ENCODE data around the gene ZBTB32.

The ZBTB32 gene

GRCh38 chr19:35739275-35740107, 35.1 kb downstream of the ZBTB32 start:
- no peak for DNase-seq

- no peak for DNase-seq
These were observed 35.7 kb downstream of the ZBTB32 start for GRCh38 chr19:35740108-35740422.

- peak; percentile 100 for DNase-seq
These were observed 36.3 kb downstream of the ZBTB32 start for GRCh38 chr19:35740423-35741202.

- DNase-seq: peak; percentile 78
These were observed 36.8 kb downstream of the ZBTB32 start for GRCh38 chr19:35741203-35741515.

DNA sequence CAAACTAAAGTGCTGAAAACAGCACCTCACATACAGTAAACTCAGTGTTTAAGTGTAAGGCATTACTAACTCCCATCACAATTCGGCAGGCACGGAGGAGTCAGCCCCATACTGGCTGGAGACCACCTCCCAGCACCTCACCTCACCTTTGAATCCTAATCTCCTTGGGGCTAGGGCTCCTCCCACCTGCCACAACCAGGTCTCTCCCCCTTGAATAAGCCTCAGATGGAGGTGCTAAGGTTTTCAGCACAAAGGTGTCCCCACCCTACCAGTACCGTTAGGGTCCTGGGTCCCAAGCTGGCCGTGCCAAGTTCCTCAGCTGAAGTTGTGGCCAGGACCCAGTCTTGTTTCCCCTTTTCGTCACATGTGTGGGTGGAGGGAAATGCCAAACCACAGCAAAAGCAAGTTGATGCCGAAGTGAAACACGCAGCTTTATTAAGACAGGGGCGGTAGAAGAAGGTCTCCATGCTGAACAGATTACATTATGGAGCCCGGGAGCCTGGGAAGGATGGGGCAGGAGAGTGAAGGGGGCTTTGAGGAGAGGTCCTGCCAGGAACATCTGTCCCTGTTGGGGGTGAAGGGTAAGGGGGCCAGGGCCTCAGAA, 37.9 kb downstream of the ZBTB32 start, which contains the start of gene IGFLR1:
IGFLR1 (minus strand) TSS at position 332 of the 604 bp plus-strand sequence. CDS start 1,272 bp downstream, outside the sequence.
- peak; percentile 74 for DNase-seq

DNA sequence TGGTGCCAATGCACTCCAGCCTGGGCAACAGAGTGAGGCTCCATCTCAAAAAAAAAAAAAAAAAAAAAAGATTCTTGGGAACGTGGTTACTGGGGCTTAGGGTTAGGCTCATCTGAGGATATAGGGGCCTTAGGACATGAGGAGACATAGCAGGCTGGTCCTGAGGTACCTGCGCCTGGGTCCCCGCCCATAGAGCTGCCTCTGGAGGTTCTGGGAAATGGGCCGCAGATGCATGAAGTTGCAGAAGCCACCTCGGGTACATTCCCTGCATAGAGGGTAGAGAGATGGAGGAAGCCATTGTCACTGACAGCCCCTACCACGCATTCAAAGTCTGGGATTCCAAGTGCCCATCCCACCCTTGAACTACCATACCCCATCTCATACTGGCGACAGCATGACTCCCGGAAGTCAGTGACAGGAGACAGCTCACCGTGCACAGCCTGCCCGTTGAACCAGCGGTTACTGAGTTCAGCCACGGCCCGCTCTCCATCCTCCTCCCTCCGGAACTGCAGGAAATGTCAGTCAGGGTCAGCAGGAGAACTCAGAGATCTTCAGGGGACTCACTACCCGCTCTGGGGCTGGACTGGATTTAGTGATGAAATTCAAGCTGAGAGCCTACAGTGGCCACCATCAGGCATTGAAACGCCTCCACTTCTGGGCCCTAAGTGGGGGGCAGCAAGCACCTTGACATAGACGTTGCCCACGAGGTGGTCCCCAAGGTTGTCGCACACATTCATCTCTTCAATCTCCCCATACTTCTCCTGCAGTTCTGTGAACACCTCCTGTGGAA, 39.5 kb downstream of the ZBTB32 start:
- no peak for DNase-seq

DNA sequence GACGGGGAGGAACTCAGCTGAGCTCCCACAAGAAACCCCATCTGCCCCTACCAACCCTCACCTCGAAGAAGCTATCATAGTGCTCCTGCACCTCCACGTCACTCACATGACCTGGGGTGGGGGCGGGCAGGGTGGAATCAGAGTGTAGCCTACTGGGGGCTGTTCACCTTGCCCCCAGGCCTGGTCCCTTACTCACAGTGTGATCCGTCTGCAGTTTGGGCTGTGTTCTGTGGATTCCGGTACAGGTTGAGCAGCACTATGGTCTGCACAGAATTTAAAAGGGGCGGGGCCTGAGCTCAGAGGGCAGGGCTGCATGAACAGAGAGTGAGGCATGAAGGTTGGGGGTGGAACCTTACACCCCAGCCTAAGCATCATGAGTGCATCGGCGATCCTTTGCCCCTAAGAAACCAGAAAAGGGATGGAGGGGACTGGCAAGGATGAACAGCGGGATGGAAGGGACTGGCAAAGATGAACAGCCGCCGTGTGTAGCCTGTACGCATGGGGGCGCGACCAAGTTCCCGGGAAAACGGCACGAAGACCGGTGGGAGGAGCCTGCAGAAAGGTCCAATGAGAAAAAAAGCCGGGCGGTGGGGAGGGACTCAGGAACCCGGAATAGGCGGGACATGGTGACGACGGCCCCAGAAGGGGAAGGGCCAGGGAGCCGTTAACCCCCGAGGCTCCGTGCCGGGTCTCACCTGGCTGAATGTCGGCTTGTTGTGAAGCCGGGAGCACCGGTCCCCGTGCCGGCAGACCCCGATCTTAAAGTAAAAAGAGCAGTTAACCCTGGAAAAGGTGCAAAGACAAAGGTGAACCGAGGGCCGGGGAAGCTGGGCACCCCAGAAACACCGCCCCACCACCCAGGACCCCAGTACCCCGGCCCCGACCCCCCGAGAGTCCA, 40.3 kb downstream of the ZBTB32 start:
- DNase-seq: peak; percentile 99

DNA sequence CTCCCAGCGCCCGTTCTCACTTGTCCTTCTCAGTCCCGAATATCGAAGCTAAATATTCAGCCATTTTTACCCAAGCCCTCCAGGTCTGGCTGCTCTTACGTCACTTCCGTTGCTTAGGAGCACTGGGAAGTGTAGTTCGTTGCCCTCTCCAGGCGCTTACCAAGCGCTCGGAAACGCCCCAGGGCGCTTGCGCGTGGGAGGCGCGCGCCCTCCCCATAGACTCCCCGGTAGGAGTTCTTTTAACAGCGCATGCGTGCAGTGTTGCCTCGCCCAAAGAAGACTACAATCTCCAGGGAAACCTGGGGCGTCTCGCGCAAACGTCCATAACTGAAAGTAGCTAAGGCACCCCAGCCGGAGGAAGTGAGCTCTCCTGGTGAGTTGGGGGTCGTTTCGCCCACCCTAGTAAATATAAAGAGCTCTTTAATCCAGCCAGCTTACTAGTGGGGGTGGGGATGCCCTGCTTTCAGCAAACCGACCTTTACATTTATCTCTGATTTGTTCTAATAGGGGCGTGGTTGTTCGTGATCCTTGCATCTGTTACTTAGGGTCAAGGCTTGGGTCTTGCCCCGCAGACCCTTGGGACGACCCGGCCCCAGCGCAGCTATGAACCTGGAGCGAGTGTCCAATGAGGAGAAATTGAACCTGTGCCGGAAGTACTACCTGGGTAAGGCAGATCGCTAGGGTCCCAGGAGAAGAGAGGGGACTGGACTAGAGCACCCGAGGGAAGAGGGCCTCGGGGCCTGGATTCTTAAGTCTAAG, 41.1 kb downstream of the ZBTB32 start, which contains the start of the genes PSENEN and U2AF1L4:
PSENEN (plus strand) TSS at position 324 of the 759 bp plus-strand sequence; CDS start at position 604, 280 bp downstream.
U2AF1L4 (minus strand) TSS at position 91 of the 759 bp plus-strand sequence; CDS start at position 64, 27 bp downstream.
- peak; percentile 100 for DNase-seq

- DNase-seq: no peak
These were observed 41.7 kb downstream of the ZBTB32 start for GRCh38 chr19:35746087-35746462.

DNA sequence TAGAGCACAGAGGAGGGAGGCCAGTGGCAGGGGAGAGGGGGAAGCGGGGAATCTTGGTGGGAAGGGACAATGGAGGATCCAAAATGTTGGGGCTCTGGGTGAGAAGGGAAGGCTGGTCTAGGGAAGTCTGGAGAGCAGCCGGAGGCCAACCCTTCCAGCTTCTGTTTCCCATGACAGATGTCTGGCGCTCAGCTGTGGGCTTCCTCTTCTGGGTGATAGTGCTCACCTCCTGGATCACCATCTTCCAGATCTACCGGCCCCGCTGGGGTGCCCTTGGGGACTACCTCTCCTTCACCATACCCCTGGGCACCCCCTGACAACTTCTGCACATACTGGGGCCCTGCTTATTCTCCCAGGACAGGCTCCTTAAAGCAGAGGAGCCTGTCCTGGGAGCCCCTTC, 42.2 kb downstream of the ZBTB32 start:
- no peak for DNase-seq

DNA sequence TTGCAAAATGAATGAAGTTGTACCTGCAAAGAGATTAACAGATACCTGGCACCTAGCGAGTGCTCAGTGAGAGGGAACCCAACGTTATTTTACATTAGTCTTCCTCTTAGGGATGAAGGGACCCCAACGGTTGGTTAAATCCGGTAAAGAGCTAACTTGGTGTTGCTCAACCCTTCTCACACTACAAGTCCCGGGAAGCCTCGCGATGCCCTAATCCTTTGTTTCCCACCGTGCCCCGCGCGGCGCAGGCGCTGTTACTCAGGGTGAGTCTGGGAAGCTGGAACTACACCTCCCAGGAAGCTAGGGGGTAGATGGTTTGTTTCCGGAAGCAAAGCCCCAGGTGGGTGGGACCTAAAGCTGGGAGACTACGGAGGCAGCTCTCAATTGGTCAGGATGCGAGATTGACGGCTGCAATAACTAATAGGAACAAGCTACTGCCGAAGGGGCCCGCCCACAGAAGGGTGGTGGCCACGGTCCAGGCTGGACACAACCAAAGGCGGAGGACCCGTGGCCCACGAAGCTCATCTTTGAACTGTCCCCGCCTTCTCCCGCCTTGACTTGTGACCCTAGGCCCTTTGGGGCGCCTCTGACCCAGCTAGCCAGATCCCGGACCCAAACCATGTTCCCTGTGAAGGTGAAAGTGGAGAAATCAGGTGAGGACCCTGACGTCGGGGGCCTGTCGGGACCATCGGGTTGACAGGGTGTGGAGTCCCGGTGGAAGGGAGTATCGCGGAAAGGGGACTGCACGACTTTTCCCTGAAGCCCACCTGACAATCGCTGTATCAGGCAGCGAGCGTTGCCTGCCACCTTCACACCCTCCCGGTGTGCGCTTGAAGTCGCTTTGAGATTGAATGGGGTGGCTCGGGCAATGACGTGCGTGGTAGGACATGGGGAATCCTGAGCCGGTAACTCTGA, 44.0 kb downstream of the ZBTB32 start, which contains the start of gene LIN37:
LIN37 (plus strand) TSS at position 471 of the 915 bp plus-strand sequence; CDS start at position 620, 149 bp downstream.
- peak; percentile 100 for DNase-seq

DNA sequence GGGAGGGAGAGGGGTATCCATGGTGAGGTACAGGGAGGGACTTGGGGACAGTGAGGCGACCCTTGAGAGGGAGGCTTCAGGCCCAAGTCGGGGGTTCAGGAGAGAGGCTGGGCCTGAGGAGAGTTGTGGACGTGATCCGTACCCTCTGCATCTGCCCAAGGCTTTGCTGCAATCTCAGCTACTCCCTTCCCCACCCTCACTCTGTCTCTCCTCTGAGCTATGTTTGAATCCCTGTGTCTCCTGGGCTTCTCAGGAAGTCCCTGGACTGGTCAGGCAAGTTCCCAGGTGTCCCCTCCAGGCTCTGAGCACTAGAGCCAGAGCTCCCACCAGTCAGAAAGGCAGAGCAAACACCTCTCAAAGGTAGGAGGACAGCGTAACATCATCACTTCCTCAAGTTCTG, 45.8 kb downstream of the ZBTB32 start:
- no peak for DNase-seq

DNA sequence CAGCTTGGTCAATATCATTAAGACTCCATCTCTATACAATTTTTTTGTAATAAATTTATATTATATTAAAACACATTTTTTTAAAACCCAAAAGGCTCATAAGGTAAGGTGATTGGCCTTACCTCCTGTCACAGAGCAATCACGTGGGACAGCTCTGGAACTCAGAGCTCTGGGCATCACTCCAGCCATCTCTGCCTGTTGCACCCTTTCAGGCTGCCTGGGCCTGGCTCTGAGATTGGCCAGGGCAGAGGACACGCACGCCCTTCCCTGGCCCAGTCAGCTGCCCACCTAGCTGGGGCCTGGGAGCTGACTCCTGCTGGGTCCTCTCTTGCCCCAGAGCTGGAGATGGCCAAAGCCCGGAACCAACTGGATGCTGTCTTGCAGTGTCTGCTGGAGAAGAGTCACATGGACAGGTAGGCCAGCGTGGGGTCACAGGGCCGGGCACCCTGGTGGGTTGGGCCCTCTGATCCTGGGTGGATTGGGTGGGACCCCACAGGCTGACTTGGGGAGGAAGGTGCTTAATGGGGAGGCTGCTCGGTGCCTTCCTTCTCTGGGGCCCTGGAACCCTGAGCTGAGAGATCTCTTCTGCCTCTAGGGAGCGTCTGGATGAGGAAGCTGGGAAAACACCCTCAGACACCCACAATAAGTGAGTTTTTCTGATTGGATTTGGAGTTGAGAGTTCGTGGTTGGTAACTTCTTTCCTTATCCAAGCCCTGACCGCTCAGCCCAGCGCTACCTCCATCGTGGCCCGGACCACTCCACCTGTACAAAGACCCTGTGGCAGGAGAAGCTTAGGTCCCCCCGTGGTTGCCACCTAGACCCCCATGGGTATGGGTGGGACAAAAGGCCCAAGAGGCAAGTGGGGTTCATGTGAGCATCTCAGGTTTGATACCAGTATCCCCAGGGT, 47.7 kb downstream of the ZBTB32 start:
- no peak for DNase-seq

DNA sequence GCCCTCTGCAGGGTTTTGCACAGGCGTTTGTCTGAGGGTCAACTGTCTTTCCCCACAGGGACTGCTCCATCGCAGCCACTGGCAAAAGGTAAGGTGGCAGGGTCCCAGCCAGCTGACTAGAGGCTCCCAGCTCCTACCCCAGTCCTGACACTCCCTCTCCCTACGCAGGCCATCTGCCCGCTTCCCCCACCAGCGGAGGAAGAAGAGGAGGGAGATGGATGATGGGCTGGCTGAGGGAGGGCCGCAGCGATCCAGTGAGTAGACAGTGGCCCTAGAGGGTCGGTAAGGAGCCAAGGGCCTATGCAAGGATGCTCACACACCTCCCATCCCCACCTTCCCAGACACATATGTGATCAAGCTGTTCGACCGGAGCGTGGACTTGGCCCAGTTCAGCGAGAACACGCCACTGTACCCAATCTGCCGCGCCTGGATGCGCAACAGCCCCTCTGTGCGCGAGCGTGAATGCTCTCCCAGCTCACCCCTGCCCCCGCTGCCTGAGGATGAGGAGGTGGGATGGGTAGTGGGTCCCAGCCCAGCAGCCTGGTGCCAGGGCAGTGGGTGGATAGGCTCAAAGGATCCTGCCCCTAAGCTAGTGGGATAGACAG, 48.5 kb downstream of the ZBTB32 start:
- no peak for DNase-seq

- DNase-seq: no peak
These were observed 49.4 kb downstream of the ZBTB32 start for GRCh38 chr19:35753634-35754369.

DNA sequence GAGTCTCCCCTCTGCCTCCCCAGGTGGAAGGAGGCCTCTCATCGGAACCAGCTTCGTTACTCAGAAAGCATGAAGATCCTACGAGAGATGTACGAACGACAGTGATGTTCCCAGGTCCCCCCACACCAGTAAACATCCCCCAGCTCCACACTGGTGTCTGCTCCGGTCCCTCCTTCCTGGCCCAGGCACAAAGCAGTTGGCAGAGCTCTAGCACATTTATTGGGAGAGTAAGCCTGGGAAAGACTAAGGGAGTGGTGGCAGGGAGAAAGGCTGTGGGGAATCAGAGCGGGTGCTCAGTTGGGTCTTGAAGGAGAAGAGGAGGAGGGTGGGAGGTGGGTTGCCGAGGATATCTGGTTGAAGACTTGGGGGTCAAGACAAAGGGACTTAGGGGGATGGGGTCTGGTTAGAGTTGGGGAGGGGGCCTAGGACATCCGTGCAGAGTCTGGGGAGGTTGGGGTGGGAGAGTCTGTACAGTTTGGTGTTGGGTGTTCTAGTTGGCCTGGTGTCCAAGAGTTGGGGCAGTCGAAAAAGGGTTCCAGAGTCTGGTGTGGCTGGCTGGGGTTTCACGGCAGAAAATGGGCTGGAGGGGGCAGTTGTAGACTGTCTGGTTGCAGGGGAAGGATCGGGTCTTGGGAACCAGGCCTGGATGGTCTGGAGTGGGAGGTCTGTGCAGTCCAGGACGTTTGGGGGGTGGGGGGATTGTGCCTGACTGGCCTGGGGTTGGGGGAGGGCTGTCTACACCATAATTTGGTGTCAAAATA, 50.2 kb downstream of the ZBTB32 start:
- DNase-seq: no peak

DNA sequence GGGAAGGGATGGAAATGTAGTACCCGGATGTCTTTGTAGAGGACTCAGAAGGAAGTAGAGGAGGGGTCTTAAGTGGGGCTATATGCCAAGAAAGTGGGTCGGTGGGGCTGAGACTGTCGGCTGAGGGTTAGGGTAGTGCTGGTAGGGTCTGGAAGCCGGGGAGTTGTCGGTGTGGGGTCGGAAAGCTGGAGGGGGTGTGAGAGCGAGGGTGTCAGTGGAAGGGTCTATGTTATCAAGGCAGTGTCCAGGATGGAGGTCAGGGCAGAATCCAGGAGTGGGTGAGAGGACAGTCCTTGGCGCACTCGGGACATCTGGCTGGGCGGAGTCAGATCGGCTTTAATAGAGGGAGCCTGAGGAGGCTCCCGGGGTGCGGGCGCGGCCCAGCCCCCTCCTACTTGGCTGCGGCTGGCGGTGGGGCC, 50.8 kb downstream of the ZBTB32 start:
- no peak for DNase-seq
